Keratinocyte (primary cell): ENCODE data around the gene PRKAR2A. TPM values are rescaled to one million over a fixed set of nuclear protein-coding genes. Genes with fewer than 3 reads are reported as not detected.
"Not testable (repeated sequence)": the region's sequence is repeated elsewhere in the genome, so short reads cannot be mapped to it uniquely, and the experiment has no call there.

Source experiments
- DNase-seq: peaks from one replicate; pipeline ENCODE4 v3.0.0-alpha.2; 2011; ENCODE audit warnings: low read depth, missing footprints, low spot score
- FAIRE-seq: peaks from 2 replicates; lab custom pipeline; 2011; peaks lifted over from hg19 to GRCh38; lab: Jason Lieb, UNC
- H2AFZ ChIP-seq: 2 replicates; pipeline ENCODE4 v1.6.0; 2012; ENCODE audit warnings: low read length, control low read depth, inconsistent platforms; ENCODE audit not compliant: control insufficient read depth
- H3K27ac ChIP-seq: 2 replicates; pipeline ENCODE4 v1.5.1; 2011; ENCODE audit warnings: low read length; ENCODE audit not compliant: control insufficient read depth, insufficient read depth
- H3K27me3 ChIP-seq: 3 replicates; pipeline ENCODE4 v1.6.0; 2011; ENCODE audit warnings: low read length; ENCODE audit not compliant: control insufficient read depth, insufficient read depth; ENCODE audit errors: extremely low read depth
- H3K36me3 ChIP-seq, 2 experiments: 2 replicates in 1 of 2; 3 replicates in 1 of 2; pipeline ENCODE4 v1.5.1; 2011; ENCODE audit warnings: low read length in 2 of 2, mild to moderate bottlenecking in 1 of 2; ENCODE audit not compliant: control insufficient read depth in 2 of 2, insufficient read depth in 2 of 2; ENCODE audit errors: extremely low read depth in 1 of 2
- H3K4me1 ChIP-seq: 3 replicates; pipeline ENCODE4 v1.5.1; 2011; ENCODE audit warnings: low read length; ENCODE audit not compliant: control insufficient read depth, insufficient read depth; ENCODE audit errors: extremely low read depth
- H3K4me2 ChIP-seq: 3 replicates; pipeline ENCODE4 v1.6.0; 2011; ENCODE audit warnings: low read depth, low read length; ENCODE audit not compliant: control insufficient read depth, insufficient read depth; ENCODE audit errors: extremely low read depth
- H3K4me3 ChIP-seq, 3 experiments: fragments of 200-600 bp in 1 of 3; sonication (generic) in 1 of 3; 2 replicates in 2 of 3; 3 replicates in 1 of 3; pipeline ENCODE4 v1.5.1; 2011 to 2016; ENCODE audit warnings: low read length in 3 of 3, mild to moderate bottlenecking in 3 of 3, control low read depth in 2 of 3, inconsistent platforms in 1 of 3, low read depth in 1 of 3, mixed read lengths in 1 of 3, mixed run types in 1 of 3, moderate library complexity in 1 of 3; ENCODE audit not compliant: control insufficient read depth in 2 of 3, insufficient read depth in 2 of 3; ENCODE audit errors: extremely low read depth in 1 of 3
- H3K79me2 ChIP-seq: 2 replicates; pipeline ENCODE4 v1.6.0; 2012; ENCODE audit warnings: low read length; ENCODE audit not compliant: control insufficient read depth, insufficient read depth
- H3K9ac ChIP-seq: 3 replicates; pipeline ENCODE4 v1.6.0; 2011; ENCODE audit warnings: low read length; ENCODE audit not compliant: control insufficient read depth, insufficient read depth; ENCODE audit errors: extremely low read depth
- H3K9me1 ChIP-seq: 3 replicates; pipeline ENCODE4 v1.6.0; 2011; ENCODE audit warnings: low read length; ENCODE audit not compliant: control insufficient read depth, insufficient read depth; ENCODE audit errors: extremely low read depth
- H3K9me3 ChIP-seq: 2 replicates; pipeline ENCODE4 v1.5.1; 2012; ENCODE audit warnings: low read depth, low read length; ENCODE audit not compliant: control insufficient read depth
- H4K20me1 ChIP-seq: 3 replicates; pipeline ENCODE4 v1.6.0; 2011; ENCODE audit warnings: low read length; ENCODE audit not compliant: control insufficient read depth, insufficient read depth; ENCODE audit errors: extremely low read depth
- EZH2 ChIP-seq: IDR thresholded peaks from one replicate; pipeline ENCODE4 v1.6.1; 2012; ENCODE audit warnings: inconsistent platforms, mild to moderate bottlenecking, low read length, moderate library complexity
- dilution Hi-C: fragments of 300-500 bp; cut with MboI; formaldehyde crosslinking; loops from one replicate; pipeline ENCODE4 v1.7.0; 2020; ENCODE audit warnings: low sequenced_read_pairs; ENCODE audit not compliant: extremely low pct_ligation_motif_present
- polyA plus RNA-seq, 5 experiments: library from polyadenylated mRNA; depleted of rRNA in 3 of 5; stranded (reverse) in 3 of 5; stranded (forward) in 1 of 5; unstranded in 1 of 5; fragments of >200 nt; gene quantifications; 1 replicate in 1 of 5; 2 replicates in 3 of 5; 3 replicates in 1 of 5; pipeline versions ENCODE4 v1.2.1 to v1.2.3, GENCODE V29; 2011 to 2012; ENCODE audit warnings: missing spikeins in 2 of 5, low read depth in 1 of 5, low replicate concordance in 1 of 5
- TF ChIP-seq, protein P1 (sequence below), 3 experiments: IDR thresholded peaks in 1 of 3; conservative IDR thresholded peaks in 1 of 3; optimal IDR thresholded peaks in 1 of 3; 2 replicates in 2 of 3; 3 replicates in 1 of 3; pipeline versions ENCODE3 to v1.5.1; 2011; ENCODE audit warnings: low read length in 3 of 3, mild to moderate bottlenecking in 3 of 3, moderate library complexity in 2 of 3, control low read depth in 1 of 3, inconsistent platforms in 1 of 3; ENCODE audit not compliant: insufficient read depth in 2 of 3; ENCODE audit errors: extremely low read depth in 1 of 3

The PRKAR2A gene
- polyA plus RNA-seq, 1 donor (not counting 4 experiments of a cell fraction or from before 2014, with no cell fraction given), result 23.2 TPM

DNA sequence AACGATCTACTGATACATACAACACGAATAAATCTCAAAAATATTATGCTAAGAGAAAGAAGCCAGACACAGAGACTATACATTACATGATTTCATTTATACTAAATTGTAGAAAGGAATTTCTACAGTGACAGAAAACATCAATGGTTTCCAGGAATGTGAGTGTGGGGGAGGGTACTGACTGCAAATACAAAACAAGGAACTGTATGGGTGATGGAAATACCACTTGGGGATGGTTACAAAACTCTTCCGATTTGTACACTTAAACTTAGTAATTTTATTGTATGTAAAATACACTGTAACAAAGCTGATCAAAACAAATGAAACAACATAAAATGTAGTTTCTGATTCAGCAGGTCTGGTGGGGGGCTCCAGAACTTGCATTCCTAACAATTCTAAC is 84.9 kb downstream of the PRKAR2A start:
- Histone ChIP-seq H3K4me2 (no peak overlapping the region), H3K9me3 (no peaks in the 10 kb centered on the region), H3K9me1 (no peaks in the 10 kb centered on the region), H3K4me3 (no peak overlapping the region), H3K79me2 (no peaks in the 10 kb centered on the region), H3K4me1 (no peaks in the 10 kb centered on the region), H4K20me1 (no peaks in the 10 kb centered on the region), H3K27me3 (no peaks in the 10 kb centered on the region), H3K36me3 (peaks cover 5 to 6% of the 10 kb centered on the region in 2 experiments), H2AFZ (no peak overlapping the region), H3K27ac (no peak overlapping the region), H3K9ac (no peak overlapping the region)
- FAIRE-seq (no peak), DNase-seq (no peak)
- dilution Hi-C loops, result no loop called here
- TF ChIP-seq, protein P1, sequence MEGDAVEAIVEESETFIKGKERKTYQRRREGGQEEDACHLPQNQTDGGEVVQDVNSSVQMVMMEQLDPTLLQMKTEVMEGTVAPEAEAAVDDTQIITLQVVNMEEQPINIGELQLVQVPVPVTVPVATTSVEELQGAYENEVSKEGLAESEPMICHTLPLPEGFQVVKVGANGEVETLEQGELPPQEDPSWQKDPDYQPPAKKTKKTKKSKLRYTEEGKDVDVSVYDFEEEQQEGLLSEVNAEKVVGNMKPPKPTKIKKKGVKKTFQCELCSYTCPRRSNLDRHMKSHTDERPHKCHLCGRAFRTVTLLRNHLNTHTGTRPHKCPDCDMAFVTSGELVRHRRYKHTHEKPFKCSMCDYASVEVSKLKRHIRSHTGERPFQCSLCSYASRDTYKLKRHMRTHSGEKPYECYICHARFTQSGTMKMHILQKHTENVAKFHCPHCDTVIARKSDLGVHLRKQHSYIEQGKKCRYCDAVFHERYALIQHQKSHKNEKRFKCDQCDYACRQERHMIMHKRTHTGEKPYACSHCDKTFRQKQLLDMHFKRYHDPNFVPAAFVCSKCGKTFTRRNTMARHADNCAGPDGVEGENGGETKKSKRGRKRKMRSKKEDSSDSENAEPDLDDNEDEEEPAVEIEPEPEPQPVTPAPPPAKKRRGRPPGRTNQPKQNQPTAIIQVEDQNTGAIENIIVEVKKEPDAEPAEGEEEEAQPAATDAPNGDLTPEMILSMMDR (optimal IDR thresholded peaks at IDR 0.05 in 1 of 3, IDR thresholded peaks at IDR 0.05 in 1 of 3, conservative IDR thresholded peaks at IDR 0.05 in 1 of 3; ENCODE audit: extremely low read depth in 1 of 3, insufficient read depth in 2 of 3, low read length in 3 of 3), result no peak
- no peak for TF ChIP-seq EZH2

DNA sequence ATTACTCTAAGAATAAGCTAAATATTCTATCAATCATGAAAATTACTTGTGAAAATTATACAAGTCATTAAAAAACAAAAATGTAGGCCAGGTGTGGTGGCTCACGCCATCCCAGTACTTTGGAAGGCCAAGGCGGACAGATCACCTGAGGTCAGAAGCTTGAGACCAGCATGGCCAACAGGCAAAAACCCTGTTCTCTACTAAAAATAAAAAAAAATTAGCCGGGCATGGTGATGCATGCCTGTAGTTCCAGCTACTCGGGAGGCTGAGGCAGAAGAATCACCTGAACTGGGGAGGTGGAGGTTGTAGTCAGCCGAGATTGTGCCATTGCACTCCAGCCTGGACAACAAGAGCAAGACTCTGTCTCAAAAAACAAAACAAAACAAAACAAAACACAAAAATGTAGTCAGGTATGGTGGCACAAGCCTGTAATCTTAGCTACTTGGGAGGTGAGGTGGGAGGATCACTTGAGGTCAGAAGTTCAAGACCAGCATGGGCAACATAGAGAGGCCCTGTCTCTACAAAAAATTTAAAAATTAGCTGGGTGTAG is 87.6 kb downstream of the PRKAR2A start:
- DNase-seq, dilution Hi-C loops, H3K4me3 ChIP-seq, H3K9me3 ChIP-seq, H3K36me3 ChIP-seq, H3K79me2 ChIP-seq, H3K9ac ChIP-seq, H3K4me1 ChIP-seq, H3K27ac ChIP-seq, H4K20me1 ChIP-seq, FAIRE-seq, H3K27me3 ChIP-seq, H3K9me1 ChIP-seq, H3K4me2 ChIP-seq, H2AFZ ChIP-seq: not testable (repeated sequence)

DNA sequence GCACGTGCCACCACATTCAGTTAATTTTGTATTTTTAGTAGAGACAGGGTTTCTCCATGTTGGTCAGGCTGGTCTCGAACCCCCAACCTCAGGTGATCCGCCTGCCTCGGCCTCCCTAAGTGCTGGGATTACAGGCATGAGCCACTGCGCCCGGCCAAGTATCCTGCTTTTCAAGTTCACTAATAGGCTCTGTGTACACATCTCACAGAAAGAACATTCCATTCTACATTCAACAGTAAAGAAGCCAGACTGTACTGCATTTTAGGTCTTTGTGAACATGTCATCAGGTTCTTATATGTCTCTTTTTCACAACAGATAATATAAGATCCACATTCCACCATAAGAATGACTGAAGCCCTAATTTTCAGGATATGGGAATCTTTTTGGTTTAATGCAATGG is 88.1 kb downstream of the PRKAR2A start:
- H3K9me3 ChIP-seq, H3K4me3 ChIP-seq, H3K4me1 ChIP-seq, H3K27ac ChIP-seq, H3K27me3 ChIP-seq, FAIRE-seq, H3K36me3 ChIP-seq, H4K20me1 ChIP-seq, H2AFZ ChIP-seq, dilution Hi-C loops, H3K9me1 ChIP-seq, DNase-seq, H3K9ac ChIP-seq, H3K79me2 ChIP-seq, H3K4me2 ChIP-seq: not testable (repeated sequence)
